GM20431 (cell line): ENCODE data around the gene KCNG2.

Source experiments
- in situ Hi-C: fragments of 300-500 bp; cut with MseI, MboI; formaldehyde crosslinking; loops from one replicate; pipeline ENCODE4 v1.15.0; 2020; ENCODE audit warnings: low sequenced_read_pairs; ENCODE audit not compliant: unreplicated experiment

The KCNG2 gene

DNA sequence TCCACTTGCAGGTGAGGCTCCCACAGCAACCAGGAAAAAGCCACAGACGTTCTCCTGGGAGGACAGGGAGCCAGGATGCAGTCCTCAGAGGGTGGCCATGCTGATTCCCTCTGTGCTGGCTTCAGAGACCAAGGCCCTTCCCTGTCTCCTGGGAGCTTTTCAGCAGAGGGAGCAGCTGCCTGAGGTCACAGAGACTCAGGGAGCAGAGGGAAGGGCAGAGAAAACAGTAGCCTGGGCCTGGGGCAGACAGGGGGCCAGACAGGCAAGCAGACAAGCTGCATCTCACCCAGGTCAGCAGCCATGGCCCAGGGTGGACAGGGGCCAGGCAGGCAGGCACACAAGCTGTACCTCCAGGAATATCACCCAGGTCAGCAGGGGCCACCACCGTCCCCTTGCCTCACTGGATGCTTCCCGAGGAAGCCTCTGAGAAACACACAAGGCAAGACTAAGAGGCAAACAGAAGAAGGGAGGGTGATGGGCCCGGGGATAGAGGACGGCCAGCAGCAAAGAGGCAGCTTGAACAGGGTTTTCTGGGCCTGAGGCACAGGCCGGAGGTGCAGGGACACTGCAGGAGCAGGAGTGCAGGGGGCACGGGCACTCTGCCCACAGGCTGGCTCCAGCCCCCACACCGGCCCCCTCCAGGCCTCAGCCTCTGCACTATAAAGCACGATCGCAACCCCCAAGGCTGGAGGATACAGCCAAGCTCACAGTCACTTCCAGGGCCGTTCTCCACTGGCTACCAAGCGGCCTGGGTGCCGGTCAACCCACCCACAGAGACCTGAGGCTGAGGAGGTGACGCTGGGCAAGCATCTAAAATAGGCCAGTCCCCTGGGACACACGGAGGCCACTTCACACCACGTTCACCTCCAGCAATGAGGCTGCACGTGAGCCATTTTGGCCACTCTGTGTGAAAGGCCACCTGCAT lies 147.6 kb downstream of the KCNG2 start:
- in situ Hi-C loops = no loop called here

DNA sequence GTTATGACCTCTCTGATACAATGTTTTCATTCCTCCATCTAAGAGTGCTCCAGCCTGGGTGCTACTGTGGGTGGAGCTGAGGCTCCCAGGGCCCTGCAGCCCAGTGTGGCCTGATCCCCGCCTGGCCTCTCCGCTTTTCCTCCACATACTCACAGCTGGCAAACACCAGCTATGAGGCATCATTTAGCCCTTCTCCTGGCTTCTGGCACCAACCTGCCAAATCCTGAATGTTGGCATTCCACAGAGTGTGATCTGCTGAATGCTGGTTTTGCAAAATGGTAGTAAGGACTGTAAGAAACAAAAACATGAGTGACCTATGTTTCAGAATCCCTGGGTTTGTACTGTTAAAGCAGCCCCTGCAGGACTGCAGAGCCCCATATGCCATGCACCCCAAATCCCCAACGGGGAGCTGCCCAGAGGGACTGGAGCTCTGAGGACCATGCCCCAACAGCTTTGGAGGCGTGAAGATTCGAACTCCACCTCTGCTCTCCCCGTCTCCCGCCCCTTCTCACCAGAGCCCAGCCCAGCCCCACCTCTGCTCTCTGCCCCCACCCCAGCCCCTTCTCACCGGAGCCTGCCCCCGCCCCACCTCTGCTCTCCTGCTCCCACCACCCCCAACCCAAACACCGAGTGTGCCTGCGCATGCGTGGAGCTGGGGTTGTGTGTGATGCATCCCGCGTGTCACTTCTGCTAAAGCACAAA lies 149.5 kb downstream of the KCNG2 start:
- in situ Hi-C loops = no loop called here

DNA sequence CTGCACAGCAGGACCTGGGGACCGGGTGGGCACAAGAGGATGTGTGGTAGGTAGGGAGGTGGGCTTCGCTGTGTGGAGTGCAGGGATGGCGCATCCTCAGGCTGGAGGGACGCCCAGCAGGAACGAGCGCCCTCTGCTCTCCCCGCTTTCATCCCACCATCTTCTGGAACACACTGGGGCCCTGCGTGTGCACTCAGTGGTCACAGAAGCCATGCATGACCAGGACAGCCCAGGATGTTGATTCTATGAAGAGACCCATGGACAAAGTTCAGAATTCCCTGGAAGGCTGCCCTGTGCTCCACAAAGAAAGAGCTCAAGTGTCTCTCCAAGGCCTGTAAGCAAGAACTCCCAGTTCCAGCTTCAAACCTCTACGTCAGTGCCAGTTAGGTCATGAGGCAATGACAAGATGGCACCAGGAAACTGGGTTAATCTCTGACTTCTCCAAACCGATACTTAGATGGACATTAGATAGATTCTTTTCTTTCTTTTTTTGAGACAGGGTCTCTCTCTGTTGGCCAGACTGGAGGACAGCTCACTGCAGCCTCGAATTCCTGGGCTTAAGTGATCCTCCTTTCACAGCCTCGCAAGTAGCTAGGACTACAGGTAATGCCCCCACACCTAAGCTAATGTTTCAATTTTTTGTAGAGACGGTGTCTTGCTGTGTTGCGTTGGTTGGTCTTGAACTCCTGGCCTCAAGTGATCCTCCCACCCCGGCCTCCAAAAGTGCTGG lies 150.3 kb downstream of the KCNG2 start:
- in situ Hi-C loops = no loop called here

DNA sequence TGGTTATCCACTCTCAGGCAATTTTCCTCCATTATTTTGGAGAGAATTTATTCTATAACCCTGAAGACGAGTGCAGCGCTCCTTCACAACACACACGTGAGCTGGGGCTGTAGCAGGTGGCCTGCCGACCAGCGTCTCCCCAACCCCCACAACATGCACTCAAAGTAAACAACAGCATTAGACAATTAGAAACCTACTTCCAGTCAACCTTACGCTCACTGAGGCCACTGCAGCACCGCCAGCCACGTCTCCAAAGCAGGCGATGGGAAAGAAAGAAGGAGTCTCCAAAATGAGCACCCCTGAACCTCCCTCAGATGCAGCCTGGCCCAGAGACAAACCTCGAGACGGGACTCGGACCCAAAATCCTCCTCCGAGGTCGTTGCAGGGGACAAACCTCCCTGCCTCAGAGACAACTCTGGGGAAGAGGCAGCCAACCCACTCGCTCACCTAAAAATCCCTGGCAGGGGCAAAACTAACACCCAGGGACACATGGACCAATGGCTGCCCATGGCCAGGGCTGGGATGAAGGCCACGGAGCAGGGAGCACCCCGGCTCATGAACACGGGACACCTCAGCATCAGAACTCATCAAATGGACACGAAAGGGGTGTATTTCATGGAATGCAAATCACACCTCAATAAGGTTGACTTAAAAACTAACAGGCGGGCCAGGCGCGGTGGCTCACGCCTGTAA lies 151.1 kb downstream of the KCNG2 start:
- in situ Hi-C loops = no loop called here
